Peyer's patch (tissue), 4 donors: ENCODE data around the gene NRXN3. TPM values are rescaled to one million over a fixed set of nuclear protein-coding genes. Genes with fewer than 3 reads are reported as not detected.
A peak's percentile ranks its signal among the peaks of the same experiment; 100 is the strongest.

Experiments
- DNase-seq, 3 donors: peaks; one replicate each; pipeline ENCODE4 v3.0.0-alpha.2; 2017 to 2019
- H3K27ac ChIP-seq, 4 donors: fragments of 200-600 bp; sonication (generic); one replicate each; pipeline ENCODE4 v1.5.1; 2016 to 2019
- H3K27me3 ChIP-seq, 2 donors: fragments of 200-600 bp; sonication (generic); one replicate each; pipeline ENCODE4 v1.5.1; 2019
- H3K36me3 ChIP-seq, 3 donors: fragments of 200-600 bp; sonication (generic); one replicate each; pipeline ENCODE4 v1.5.1; 2016 to 2019
- H3K4me1 ChIP-seq, 4 donors: fragments of 200-600 bp; sonication (generic); one replicate each; pipeline ENCODE4 v1.5.1; 2016 to 2019
- H3K4me3 ChIP-seq, 4 donors: fragments of 200-600 bp; sonication (generic); 1 replicate in 3 of 4; 2 replicates in 1 of 4; pipeline ENCODE4 v1.5.1; 2016 to 2019; ENCODE audit warnings: mild to moderate bottlenecking in 1 of 4
- H3K9me3 ChIP-seq, 4 donors: fragments of 200-600 bp; sonication (generic); one replicate each; pipeline ENCODE4 v1.5.1; 2016 to 2019; ENCODE audit warnings: mild to moderate bottlenecking in 1 of 4
- CTCF ChIP-seq, 6 experiments: fragments of 450-650 bp in 4 of 6; fragments of 200-600 bp in 2 of 6; sonication (generic) in 1 of 6; IDR thresholded peaks; one replicate each; pipeline ENCODE4 v1.5.1; 2017 to 2019; ENCODE audit warnings: antibody characterized with exemption in 6 of 6, mild to moderate bottlenecking in 3 of 6, moderate library complexity in 1 of 6
- POLR2A ChIP-seq, 2 donors: fragments of 450-650 bp; IDR thresholded peaks; one replicate each; pipeline ENCODE4 v1.5.1; 2017; ENCODE audit warnings: antibody characterized with exemption in 2 of 2, mild to moderate bottlenecking in 2 of 2, moderate library complexity in 2 of 2
- total RNA-seq, 4 donors: library from RNA; depleted of rRNA; stranded (reverse); fragments of >200 nt; gene quantifications; one replicate each; pipeline ENCODE4 v1.1.0, GENCODE V29; 2016

The NRXN3 gene
- total RNA-seq, 4 donors from 2014 or later, result 1.6 to 10.2 (median 4.4) TPM

- no peaks in the 10 kb centered on the region for H3K4me1 ChIP-seq
- no peak overlapping the region for H3K4me3 ChIP-seq
- H3K27ac ChIP-seq, result no peak overlapping the region
- no peak for DNase-seq
- H3K36me3 ChIP-seq, result no peaks in the 10 kb centered on the region
- no peaks in the 10 kb centered on the region for H3K27me3 ChIP-seq
- TF ChIP-seq POLR2A (IDR thresholded peaks at IDR 0.05), result no peak
- TF ChIP-seq CTCF (IDR thresholded peaks at IDR 0.05), result no peak
- H3K9me3 ChIP-seq, result no peaks in the 10 kb centered on the region
Measured at GRCh38 chr14:79802093-79802492, 1631.9 kb downstream of the NRXN3 start.

- Histone ChIP-seq H3K27me3 (no peaks in the 10 kb centered on the region), H3K4me3 (no peak overlapping the region), H3K27ac (no peak overlapping the region), H3K9me3 (no peaks in the 10 kb centered on the region), H3K4me1 (no peaks in the 10 kb centered on the region), H3K36me3 (no peaks in the 10 kb centered on the region)
- no peak for DNase-seq
- no peak for TF ChIP-seq CTCF (IDR thresholded peaks at IDR 0.05)
- TF ChIP-seq POLR2A (IDR thresholded peaks at IDR 0.05), result no peak
Measured at GRCh38 chr14:79805636-79806035, 1635.5 kb downstream of the NRXN3 start.

GRCh38 chr14:79809849-79810612 is 1639.9 kb downstream of the NRXN3 start:
- Histone ChIP-seq H3K27ac (no peak overlapping the region), H3K9me3 (no peaks in the 10 kb centered on the region), H3K4me1 (no peaks in the 10 kb centered on the region), H3K4me3 (no peak overlapping the region), H3K27me3 (no peaks in the 10 kb centered on the region), H3K36me3 (no peaks in the 10 kb centered on the region)
- no peak for DNase-seq
- peak in 1 of 6 experiments; percentile 14 for TF ChIP-seq CTCF (IDR thresholded peaks at IDR 0.05)
- TF ChIP-seq POLR2A (IDR thresholded peaks at IDR 0.05), result no peak

GRCh38 chr14:79820866-79821535 is 1650.8 kb downstream of the NRXN3 start:
- Histone ChIP-seq H3K4me3 (no peak overlapping the region), H3K9me3 (no peaks in the 10 kb centered on the region), H3K36me3 (no peaks in the 10 kb centered on the region), H3K27ac (no peak overlapping the region), H3K27me3 (no peaks in the 10 kb centered on the region), H3K4me1 (no peaks in the 10 kb centered on the region)
- no peak for TF ChIP-seq CTCF (IDR thresholded peaks at IDR 0.05)
- TF ChIP-seq POLR2A (IDR thresholded peaks at IDR 0.05), result no peak
- no peak for DNase-seq

GRCh38 chr14:79822034-79822433 is 1651.9 kb downstream of the NRXN3 start:
- H3K27me3 ChIP-seq, result no peaks in the 10 kb centered on the region
- no peaks in the 10 kb centered on the region for H3K9me3 ChIP-seq
- no peaks in the 10 kb centered on the region for H3K36me3 ChIP-seq
- TF ChIP-seq POLR2A (IDR thresholded peaks at IDR 0.05), result no peak
- no peak for TF ChIP-seq CTCF (IDR thresholded peaks at IDR 0.05)
- H3K4me3 ChIP-seq, result no peak overlapping the region
- H3K4me1 ChIP-seq, result no peaks in the 10 kb centered on the region
- no peak overlapping the region for H3K27ac ChIP-seq
- DNase-seq, result no peak
